SU-DHL-6 (cell line): Measurements from ENCODE around the gene GPATCH2.

Experiments
- H2AFZ ChIP-seq: fragments of 200-600 bp; sonication (generic); 2 replicates; pipeline ENCODE4 v1.6.1; 2014; ENCODE audit warnings: low read depth, mild to moderate bottlenecking, moderate library complexity, mixed read lengths, antibody characterized with exemption, low read length; ENCODE audit not compliant: severe bottlenecking
- H3F3A ChIP-seq: fragments of 200-600 bp; shearing (Covaris generic); 2 replicates; pipeline ENCODE4 v1.6.0; 2016; ENCODE audit warnings: antibody characterized with exemption, mild to moderate bottlenecking; ENCODE audit not compliant: insufficient read depth
- H3K27ac ChIP-seq: fragments of 200-600 bp; sonication (generic); 2 replicates; pipeline ENCODE4 v1.5.1; 2016; ENCODE audit warnings: low read depth, mild to moderate bottlenecking, low read length, moderate library complexity, mixed read lengths
- H3K27me3 ChIP-seq: fragments of 200-600 bp; sonication (generic), shearing (Covaris generic); 2 replicates; pipeline ENCODE4 v1.6.0; 2014; ENCODE audit warnings: mild to moderate bottlenecking, low read length
- H3K36me3 ChIP-seq: fragments of 200-600 bp; sonication (generic); 2 replicates; pipeline ENCODE4 v1.6.1; 2014; ENCODE audit warnings: mild to moderate bottlenecking, low read length, mixed read lengths
- H3K4me2 ChIP-seq: fragments of 300-600, 200-600 bp; shearing (Covaris generic), sonication (generic); 2 replicates; pipeline ENCODE4 v1.6.0; 2014; ENCODE audit warnings: low read length, low read depth, mild to moderate bottlenecking; ENCODE audit not compliant: poor library complexity, severe bottlenecking
- H3K4me3 ChIP-seq: fragments of 200-600 bp; sonication (generic); 2 replicates; pipeline ENCODE4 v1.5.1; 2014; ENCODE audit warnings: antibody characterized with exemption, low read length, mild to moderate bottlenecking, mixed read lengths; ENCODE audit not compliant: insufficient read depth, poor library complexity, severe bottlenecking
- H3K79me2 ChIP-seq: fragments of 200-600 bp; sonication (generic); 2 replicates; pipeline ENCODE4 v1.6.1; 2014; ENCODE audit warnings: mild to moderate bottlenecking, low read length, moderate library complexity; ENCODE audit not compliant: insufficient read depth
- H3K9ac ChIP-seq: fragments of 200-600 bp; sonication (generic); 2 replicates; pipeline ENCODE4 v1.7.0; 2014; ENCODE audit warnings: mild to moderate bottlenecking, low read length
- H3K9me2 ChIP-seq: fragments of 200-600 bp; sonication (generic); replicated peaks from 2 replicates; pipeline ENCODE4 v1.6.1; 2014; ENCODE audit warnings: low read length; ENCODE audit not compliant: insufficient read depth
- H3K9me3 ChIP-seq: fragments of 200-600 bp; sonication (generic); 2 replicates; pipeline ENCODE4 v1.6.1; 2014; ENCODE audit warnings: low read length, mixed read lengths; ENCODE audit not compliant: insufficient read depth
- H4K20me1 ChIP-seq: fragments of 200-600 bp; sonication (generic); 2 replicates; pipeline ENCODE4 v1.6.1; 2014; ENCODE audit warnings: low read depth, mild to moderate bottlenecking, antibody characterized with exemption, low read length, moderate library complexity, mixed read lengths
- EZH2phosphoT487 ChIP-seq: fragments of 200-600 bp; sonication (generic), shearing (Covaris generic); conservative IDR thresholded peaks from 2 replicates; pipeline ENCODE4 v1.6.1; 2018; ENCODE audit warnings: mild to moderate bottlenecking, antibody characterized with exemption, low read length, moderate library complexity, mixed read lengths
- TF ChIP-seq, protein P1 (sequence below): fragments of 200-600 bp; sonication (generic); IDR thresholded peaks from one replicate; pipeline ENCODE4 v1.5.1; 2017; ENCODE audit warnings: antibody characterized with exemption, mild to moderate bottlenecking, low read length, moderate library complexity; ENCODE audit not compliant: insufficient read depth, poor library complexity, severe bottlenecking

GPATCH2 gene

DNA sequence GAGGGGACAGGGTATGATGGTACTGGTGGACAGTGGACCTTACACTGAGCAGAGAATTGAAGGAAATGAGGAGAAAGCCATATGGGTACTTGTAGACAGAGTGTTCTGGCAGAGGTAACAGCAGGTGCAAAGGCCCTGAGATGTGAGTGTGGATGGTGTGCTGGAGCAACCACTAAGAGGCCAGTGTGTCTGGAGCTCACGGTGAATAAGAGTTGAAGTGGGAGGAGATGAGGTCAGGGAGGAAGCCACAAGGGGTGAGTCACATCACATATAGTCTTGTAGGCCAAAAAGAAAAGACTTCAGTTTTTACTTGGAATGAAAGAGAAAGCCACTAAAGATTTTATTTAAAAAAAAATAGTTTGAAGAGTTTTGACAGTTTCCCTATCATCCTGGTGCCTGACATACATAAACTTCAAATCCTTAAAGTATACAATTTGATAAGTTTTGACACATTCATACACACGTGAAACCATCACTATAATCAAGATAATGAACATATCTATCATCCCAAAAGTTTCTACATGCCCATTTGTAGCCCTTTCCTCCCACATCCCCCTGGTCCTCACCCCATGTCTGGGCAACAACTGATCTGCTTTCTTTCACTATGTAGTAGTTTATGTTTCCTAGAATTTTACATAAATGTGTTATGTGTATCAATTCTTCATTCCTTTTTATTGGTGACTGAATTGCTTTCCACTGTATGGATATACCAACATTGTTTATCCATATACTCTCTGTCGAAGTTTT is 148.4 kb downstream of the GPATCH2 start:
- no peak overlapping the region for H3K4me2 ChIP-seq
- H3F3A ChIP-seq = no peaks in the 10 kb centered on the region
- no peaks in the 10 kb centered on the region for H3K27me3 ChIP-seq
- no peaks in the 10 kb centered on the region for H3K79me2 ChIP-seq
- H3K4me3 ChIP-seq = no peak overlapping the region
- H3K27ac ChIP-seq = no peak overlapping the region
- no peaks in the 10 kb centered on the region for H3K9me3 ChIP-seq
- no peak overlapping the region for H3K9ac ChIP-seq
- H3K36me3 ChIP-seq = no peaks in the 10 kb centered on the region
- no peaks in the 10 kb centered on the region for H3K9me2 ChIP-seq
- TF ChIP-seq, protein P1, sequence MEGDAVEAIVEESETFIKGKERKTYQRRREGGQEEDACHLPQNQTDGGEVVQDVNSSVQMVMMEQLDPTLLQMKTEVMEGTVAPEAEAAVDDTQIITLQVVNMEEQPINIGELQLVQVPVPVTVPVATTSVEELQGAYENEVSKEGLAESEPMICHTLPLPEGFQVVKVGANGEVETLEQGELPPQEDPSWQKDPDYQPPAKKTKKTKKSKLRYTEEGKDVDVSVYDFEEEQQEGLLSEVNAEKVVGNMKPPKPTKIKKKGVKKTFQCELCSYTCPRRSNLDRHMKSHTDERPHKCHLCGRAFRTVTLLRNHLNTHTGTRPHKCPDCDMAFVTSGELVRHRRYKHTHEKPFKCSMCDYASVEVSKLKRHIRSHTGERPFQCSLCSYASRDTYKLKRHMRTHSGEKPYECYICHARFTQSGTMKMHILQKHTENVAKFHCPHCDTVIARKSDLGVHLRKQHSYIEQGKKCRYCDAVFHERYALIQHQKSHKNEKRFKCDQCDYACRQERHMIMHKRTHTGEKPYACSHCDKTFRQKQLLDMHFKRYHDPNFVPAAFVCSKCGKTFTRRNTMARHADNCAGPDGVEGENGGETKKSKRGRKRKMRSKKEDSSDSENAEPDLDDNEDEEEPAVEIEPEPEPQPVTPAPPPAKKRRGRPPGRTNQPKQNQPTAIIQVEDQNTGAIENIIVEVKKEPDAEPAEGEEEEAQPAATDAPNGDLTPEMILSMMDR = no peak
- TF ChIP-seq EZH2phosphoT487 = no peak
- no peaks in the 10 kb centered on the region for H4K20me1 ChIP-seq
- no peak overlapping the region for H2AFZ ChIP-seq

DNA sequence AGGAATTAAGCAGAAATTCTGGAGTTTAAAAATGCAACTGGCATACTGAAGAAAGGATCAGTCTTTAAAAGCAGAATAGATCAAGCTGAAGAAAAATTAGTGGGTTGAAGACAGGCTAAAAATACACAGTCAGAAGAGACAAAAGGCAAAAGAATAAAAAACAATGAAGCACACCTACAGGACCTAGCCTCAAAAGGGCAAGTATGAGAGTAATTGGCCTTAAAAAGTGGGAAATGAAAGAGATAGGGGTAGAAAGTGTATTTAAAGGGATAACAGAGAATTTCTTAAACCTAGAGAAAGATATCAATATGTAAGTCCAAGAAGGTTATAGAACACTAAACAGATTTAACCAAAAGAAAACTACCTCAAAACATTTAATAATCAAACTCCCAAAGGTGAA is 152.4 kb downstream of the GPATCH2 start:
- H3K9me2 ChIP-seq = no peaks in the 10 kb centered on the region
- no peak overlapping the region for H2AFZ ChIP-seq
- no peaks in the 10 kb centered on the region for H4K20me1 ChIP-seq
- TF ChIP-seq EZH2phosphoT487 = no peak
- TF ChIP-seq, protein P1 = no peak
- no peaks in the 10 kb centered on the region for H3K27me3 ChIP-seq
- H3K79me2 ChIP-seq = no peaks in the 10 kb centered on the region
- H3K36me3 ChIP-seq = no peaks in the 10 kb centered on the region
- no peaks in the 10 kb centered on the region for H3K9me3 ChIP-seq
- H3K4me2 ChIP-seq = no peak overlapping the region
- no peaks in the 10 kb centered on the region for H3F3A ChIP-seq
- H3K27ac ChIP-seq = no peak overlapping the region
- H3K4me3 ChIP-seq = no peak overlapping the region
- no peak overlapping the region for H3K9ac ChIP-seq

DNA sequence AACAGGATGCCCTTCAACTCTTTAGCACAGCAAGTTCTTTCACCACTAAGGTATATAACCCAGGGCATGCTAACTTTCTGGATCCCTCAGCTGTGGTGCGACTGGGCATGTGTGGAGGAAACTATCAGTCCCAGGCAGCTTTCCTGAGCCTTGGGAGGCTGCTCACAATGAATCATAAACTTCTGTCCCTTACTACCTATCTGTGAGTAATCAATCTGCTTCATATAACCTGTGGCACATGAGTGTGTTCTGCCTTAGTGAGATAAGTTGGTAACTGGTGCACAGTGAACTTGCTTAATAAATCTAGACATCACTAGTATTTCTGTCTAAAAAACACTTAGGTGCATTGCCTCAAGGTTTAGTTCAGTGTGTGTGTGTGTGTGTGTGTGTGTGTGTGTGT is 158.0 kb downstream of the GPATCH2 start:
- Histone ChIP-seq H4K20me1 (no peaks in the 10 kb centered on the region), H3K9me2 (no peaks in the 10 kb centered on the region), H3K27me3 (no peaks in the 10 kb centered on the region), H3K79me2 (no peaks in the 10 kb centered on the region), H3K4me3 (no peak overlapping the region), H3F3A (no peaks in the 10 kb centered on the region), H2AFZ (no peak overlapping the region), H3K36me3 (no peaks in the 10 kb centered on the region), H3K9me3 (no peaks in the 10 kb centered on the region), H3K9ac (no peak overlapping the region), H3K27ac (no peak overlapping the region), H3K4me2 (no peak overlapping the region)
- TF ChIP-seq, protein P1 = no peak
- no peak for TF ChIP-seq EZH2phosphoT487
